Fibroblast of mammary gland (primary cell): ENCODE data around the gene NXN.

Experiments used
- DNase-seq: peaks from one replicate; pipeline ENCODE4 v3.0.0-alpha.2; 2010; ENCODE audit warnings: low read depth
- H3K4me3 ChIP-seq: 2 replicates; pipeline ENCODE4 v1.5.1; 2011; ENCODE audit warnings: low read depth, mild to moderate bottlenecking, low read length, moderate library complexity; ENCODE audit not compliant: control insufficient read depth
- TF ChIP-seq, protein P1 (sequence below): conservative IDR thresholded peaks from 2 replicates; pipeline ENCODE4 v1.5.1; 2011; ENCODE audit warnings: low read depth, low read length, inconsistent platforms; ENCODE audit not compliant: control insufficient read depth, insufficient read depth

NXN gene

GRCh38 chr17:1021147-1021546, 41.6 kb upstream of the NXN start:
- no peak for DNase-seq
- H3K4me3 ChIP-seq = no peak overlapping the region
- TF ChIP-seq, protein P1, sequence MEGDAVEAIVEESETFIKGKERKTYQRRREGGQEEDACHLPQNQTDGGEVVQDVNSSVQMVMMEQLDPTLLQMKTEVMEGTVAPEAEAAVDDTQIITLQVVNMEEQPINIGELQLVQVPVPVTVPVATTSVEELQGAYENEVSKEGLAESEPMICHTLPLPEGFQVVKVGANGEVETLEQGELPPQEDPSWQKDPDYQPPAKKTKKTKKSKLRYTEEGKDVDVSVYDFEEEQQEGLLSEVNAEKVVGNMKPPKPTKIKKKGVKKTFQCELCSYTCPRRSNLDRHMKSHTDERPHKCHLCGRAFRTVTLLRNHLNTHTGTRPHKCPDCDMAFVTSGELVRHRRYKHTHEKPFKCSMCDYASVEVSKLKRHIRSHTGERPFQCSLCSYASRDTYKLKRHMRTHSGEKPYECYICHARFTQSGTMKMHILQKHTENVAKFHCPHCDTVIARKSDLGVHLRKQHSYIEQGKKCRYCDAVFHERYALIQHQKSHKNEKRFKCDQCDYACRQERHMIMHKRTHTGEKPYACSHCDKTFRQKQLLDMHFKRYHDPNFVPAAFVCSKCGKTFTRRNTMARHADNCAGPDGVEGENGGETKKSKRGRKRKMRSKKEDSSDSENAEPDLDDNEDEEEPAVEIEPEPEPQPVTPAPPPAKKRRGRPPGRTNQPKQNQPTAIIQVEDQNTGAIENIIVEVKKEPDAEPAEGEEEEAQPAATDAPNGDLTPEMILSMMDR = no peak

DNA sequence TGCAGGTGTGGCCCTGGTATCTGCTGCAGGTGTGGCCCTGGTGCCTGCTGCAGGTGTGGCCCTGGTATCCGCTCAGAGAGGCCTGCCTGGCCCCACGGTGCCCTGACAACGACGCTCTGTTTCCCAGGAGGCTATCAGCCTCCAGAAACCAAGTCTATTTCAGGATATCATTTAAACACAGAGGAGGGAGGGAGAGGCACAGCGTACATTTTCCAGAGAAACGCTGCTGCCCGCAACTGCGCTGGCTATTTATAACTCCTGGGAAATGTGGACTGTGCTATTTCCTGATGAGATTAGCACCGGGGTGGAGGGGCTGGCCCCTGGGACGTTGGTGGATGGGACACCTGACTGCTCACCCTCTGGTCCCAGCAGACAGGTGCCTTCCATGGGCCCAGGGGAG, 39.9 kb upstream of the NXN start:
- H3K4me3 ChIP-seq = no peak overlapping the region
- TF ChIP-seq, protein P1 = no peak
- DNase-seq = no peak

- TF ChIP-seq, protein P1 = no peak
- H3K4me3 ChIP-seq = no peak overlapping the region
- no peak for DNase-seq
Observed at GRCh38 chr17:1018547-1018946, 39.0 kb upstream of the NXN start.

DNA sequence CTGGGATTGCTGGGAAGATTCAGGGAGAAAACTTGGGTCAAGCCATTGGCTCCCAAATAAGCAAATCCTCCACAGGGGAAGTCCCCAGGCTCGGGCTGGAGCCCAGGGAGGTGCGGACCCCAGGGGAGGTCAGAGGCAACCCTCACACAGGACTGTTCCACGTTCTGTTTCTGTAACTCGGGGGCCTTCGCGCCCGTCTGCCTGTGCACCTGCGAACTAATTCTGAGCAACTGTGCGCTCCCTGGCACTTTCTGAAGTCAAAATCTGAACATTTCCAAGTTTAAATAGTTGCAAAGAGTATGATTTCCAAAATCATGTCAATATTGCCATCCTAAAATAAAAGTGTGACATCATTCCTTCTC, 34.1 kb upstream of the NXN start:
- no peak for DNase-seq
- TF ChIP-seq, protein P1 = no peak
- no peak overlapping the region for H3K4me3 ChIP-seq

DNA sequence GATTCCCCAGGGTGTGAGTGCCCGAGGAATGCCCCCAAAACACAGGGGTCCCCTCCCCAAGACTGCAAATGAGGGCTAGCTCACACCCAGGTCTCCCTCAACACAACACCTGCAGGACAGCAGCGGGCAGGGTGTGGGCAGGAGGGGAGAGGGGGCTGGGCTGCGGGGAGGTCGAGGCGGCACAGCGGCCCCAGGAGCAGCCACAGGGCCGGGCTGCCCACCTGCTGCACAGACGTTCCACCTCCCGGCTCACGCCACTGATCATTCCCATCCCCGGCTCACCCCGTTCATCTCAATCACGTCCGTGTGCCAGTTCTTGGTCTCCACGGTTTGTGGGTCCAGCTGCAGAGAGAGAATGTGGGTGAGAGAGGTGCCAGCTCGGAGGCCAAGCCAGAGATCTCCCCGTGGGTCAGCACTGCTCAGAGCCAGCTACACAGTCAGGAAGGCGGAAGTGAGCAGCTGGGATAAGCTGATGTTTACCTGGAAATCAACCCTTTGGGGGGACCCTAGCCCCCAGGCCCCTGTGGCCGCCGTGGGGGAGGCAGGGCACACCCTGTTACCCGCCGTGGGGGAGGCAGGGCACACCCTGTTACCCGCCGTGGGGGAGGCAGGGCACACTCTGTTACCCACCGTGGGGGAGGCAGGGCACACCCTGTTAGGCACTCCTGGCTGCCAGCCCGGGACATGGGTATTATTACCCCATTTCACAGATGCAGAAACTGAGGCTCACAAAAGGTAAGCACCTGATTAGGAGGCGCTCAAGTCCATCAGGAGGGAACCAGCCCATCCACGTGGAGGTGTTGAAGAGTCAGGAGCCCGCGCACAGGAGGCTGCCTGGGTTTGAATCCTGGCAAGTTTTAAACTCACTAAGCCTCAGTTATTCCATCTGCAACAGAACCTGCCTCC, 33.5 kb upstream of the NXN start:
- no peak for DNase-seq
- TF ChIP-seq, protein P1 = no peak
- H3K4me3 ChIP-seq = no peak overlapping the region

DNA sequence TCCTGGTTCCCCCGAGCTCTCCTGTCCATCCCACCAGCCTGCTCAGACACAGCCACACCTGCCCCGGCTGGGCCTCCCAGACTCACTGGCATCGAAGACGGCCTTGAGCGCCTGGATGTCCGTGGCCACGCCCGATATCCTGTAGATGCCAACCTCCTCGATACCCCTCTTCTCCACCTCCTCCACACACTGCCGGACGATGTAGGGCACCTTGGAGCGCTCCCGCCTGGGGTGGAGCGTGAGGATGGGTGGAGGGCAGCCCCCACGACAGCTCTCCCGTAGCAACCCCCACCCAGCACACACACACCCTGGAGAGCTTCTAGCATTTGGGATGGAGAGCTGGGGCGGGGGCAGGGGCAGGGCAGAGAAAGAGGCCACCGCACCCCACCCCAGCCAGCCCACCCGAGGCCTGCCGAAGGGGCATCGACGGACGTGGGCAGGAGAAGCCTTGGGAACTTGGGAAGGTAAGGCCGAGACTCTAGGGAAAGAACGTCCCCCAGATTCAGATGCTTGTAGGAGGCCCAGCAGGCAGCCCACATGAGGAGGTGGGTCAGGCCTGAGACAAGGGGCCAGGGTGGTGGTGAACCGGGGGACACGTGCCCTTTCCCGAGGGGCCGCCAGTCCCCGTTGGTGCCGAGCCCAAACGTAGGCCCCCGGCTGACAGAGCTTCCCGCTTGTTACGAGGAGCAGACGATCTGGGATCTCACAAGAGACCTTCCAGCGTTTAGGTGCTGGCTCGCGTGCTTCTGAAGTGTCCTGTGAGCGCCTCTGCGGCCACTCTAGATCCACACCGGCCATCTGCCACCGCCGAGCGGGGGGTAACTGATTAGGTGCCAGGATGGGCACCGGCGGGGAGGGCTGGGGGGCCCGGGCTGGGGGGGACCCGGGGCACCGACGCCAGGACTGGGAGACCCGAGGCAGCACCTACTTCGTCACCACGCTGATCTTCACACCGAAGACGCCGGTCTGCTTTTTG, 32.5 kb upstream of the NXN start:
- H3K4me3 ChIP-seq = no peak overlapping the region
- DNase-seq = no peak
- TF ChIP-seq, protein P1 = no peak
